Epithelial cell of esophagus (primary cell): ENCODE results near the gene CGB5.
"Not testable (repeated sequence)": the region's sequence is repeated elsewhere in the genome, so short reads cannot be mapped to it uniquely, and the experiment has no call there.

Experiments
- DNase-seq: peaks from one replicate; pipeline ENCODE4 v3.0.0; 2010; ENCODE audit warnings: low read depth
- H3K4me3 ChIP-seq: 2 replicates; pipeline ENCODE4 v1.5.1; 2011; ENCODE audit warnings: mild to moderate bottlenecking, low read length, control low read depth
- CTCF ChIP-seq: IDR thresholded peaks from 2 replicates; pipeline ENCODE4 v1.5.1; 2011; ENCODE audit warnings: low read depth, mild to moderate bottlenecking, low read length, control low read depth, inconsistent platforms; ENCODE audit not compliant: insufficient read depth; ENCODE audit errors: missing control alignments

Gene CGB5

GRCh38 chr19:49022116-49022515 lies 21.5 kb upstream of the CGB5 start:
- no peak overlapping the region for H3K4me3 ChIP-seq
- DNase-seq: no peak
- TF ChIP-seq CTCF: no peak

DNA sequence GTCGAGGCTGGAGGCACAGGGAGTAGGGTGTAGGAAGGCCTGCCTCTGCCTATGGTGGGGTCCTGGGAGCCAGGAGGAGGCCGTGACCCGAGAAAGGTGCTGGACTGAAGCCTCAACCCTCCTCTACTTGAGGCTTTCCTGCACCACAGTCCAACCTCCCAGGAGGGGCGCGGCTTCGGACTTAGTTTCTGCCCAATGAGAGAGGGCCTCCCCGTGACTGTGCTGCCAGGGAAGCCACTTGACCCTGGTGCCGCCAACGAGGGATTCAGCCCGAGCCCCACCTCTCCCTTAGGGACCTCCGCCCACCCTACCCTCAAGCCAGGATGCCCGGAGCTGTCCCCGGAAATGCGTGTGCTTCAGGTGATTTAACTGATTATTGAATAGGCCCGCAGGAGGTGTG lies 19.4 kb upstream of the CGB5 start, which contains the start of gene CGB3:
TSS of gene CGB3 (minus strand) at position 101 of the 400 bp plus-strand sequence. CDS start 362 bp downstream, outside the sequence.
- not testable (repeated sequence) for DNase-seq, H3K4me3 ChIP-seq

GRCh38 chr19:49025088-49025487 lies 18.6 kb upstream of the CGB5 start:
- not testable (repeated sequence) for DNase-seq, H3K4me3 ChIP-seq

DNA sequence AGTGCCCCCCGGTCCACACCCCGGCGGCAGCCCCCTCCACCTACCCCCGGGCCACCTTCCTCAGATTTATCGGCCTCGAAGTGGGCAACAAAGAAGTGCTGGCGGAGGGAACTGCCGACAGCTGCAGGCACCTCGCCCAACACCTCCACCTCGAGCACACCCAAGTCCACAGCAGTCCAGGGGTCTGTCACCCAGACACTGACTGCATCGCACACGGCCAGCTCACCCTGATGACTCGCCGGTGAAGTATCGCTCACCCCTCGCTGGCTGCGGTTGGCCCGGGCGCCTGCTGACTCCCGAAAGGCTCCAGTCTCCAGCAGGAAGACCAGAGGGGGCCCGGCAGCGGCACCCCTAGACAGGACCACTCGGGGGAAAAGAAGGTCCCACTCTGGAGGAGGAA lies 18.0 kb upstream of the CGB5 start:
- DNase-seq, H3K4me3 ChIP-seq: not testable (repeated sequence)

DNA sequence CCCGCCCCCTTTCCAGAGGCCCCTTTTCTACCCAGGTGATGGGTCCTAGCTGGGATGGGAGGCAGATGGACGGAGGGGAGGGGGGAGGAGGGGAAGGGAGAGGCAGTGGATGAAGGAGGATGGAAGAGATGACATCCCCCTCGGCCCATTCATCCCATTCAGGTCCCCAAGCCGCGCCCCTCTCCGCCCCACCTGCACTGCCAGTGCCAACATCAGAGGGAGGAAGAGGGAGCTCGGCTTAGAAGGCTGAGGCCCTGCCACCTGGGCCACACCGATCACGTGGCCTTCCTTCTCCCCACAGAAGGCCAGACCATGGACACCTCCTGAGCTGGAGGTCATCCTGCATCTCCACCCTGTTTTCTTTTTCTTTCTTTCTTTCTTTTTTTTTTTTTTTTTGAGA lies 15.0 kb upstream of the CGB5 start:
- not testable (repeated sequence) for H3K4me3 ChIP-seq, DNase-seq

GRCh38 chr19:49029749-49030148 lies 13.9 kb upstream of the CGB5 start:
- DNase-seq, H3K4me3 ChIP-seq: not testable (repeated sequence)

DNA sequence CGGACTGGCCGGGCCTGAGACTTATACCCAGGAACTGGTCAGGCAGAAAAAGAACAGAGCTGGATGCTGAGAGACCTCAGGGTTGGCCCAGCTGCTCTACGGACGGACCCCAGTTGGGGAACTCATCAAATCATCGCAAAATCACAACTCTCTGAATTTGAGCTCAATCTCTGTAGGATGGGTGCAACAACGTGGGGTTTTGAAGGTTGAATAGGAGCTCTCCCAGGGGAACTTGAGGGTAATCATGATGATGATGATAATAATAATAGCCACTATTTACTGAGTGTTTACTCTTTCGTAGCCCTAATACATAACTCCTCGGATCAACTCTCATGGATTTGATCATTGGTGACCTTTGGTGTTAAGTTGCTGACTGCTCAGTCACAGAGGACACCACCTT lies 13.3 kb upstream of the CGB5 start:
- not testable (repeated sequence) for DNase-seq, H3K4me3 ChIP-seq

- peak; percentile 36 for TF ChIP-seq CTCF
- not testable (repeated sequence) for DNase-seq, H3K4me3 ChIP-seq
Observed at GRCh38 chr19:49031642-49032301, 11.9 kb upstream of the CGB5 start, which contains the start of gene CGB2. Gene CGB2, plus strand, starts transcription at chr19:49031890. Its CDS starts 206 bp downstream, at chr19:49032096.

DNA sequence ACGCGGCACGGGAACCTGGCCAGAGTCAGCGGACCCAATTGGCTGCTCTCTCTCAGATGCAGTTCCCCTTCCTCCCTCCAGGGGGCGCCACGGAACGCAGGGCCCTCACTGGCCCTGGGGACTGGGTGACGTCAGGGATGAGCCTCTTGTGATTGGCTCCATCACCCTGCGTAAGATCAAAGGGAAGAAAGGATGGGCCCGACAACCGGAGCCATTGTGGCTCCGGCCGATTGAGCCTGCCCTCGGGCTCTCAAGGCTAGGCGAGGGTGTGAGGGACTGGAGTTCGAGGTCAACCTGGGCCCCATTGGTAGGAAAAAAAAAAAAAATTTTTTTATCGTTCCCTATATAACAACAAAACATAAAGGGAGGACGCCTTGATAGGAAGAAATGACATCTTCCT lies 6.8 kb upstream of the CGB5 start, which contains the start of gene CGB1:
TSS of gene CGB1 (minus strand) at position 81 of the 400 bp plus-strand sequence. CDS start 184 bp downstream, outside the sequence.
- not testable (repeated sequence) for DNase-seq, H3K4me3 ChIP-seq
- TF ChIP-seq CTCF: peak; percentile 53

DNA sequence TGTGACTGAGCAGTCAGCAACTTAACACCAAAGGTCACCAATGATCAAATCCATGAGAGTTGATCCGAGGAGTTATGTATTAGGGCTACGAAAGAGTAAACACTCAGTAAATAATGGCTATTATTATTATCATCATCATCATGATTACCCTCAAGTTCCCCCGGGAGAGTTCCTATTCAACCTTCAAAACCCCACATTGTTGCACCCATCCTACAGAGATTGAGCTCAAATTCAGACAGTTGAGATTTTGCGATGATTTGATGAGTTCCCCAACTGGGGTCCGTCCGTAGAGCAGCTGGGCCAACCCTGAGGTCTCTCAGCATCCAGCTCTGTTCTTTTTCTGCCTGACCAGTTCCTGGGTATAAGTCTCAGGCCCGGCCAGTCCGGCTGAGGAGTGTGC lies 5.5 kb upstream of the CGB5 start:
- not testable (repeated sequence) for H3K4me3 ChIP-seq, DNase-seq

- not testable (repeated sequence) for H3K4me3 ChIP-seq
- peak; percentile 75 for DNase-seq
Observed at GRCh38 chr19:49038557-49039276, 4.9 kb upstream of the CGB5 start.

- DNase-seq, H3K4me3 ChIP-seq: not testable (repeated sequence)
Observed at GRCh38 chr19:49039736-49040135, 3.9 kb upstream of the CGB5 start.
